ENCODE data around the gene KISS1R.

- TF ChIP-seq POLR2AphosphoS5 (IDR thresholded peaks at IDR 0.05): peak; percentile 96
- no peak for TF ChIP-seq POLR2A (IDR thresholded peaks at IDR 0.05)
- TF ChIP-seq, protein P1, sequence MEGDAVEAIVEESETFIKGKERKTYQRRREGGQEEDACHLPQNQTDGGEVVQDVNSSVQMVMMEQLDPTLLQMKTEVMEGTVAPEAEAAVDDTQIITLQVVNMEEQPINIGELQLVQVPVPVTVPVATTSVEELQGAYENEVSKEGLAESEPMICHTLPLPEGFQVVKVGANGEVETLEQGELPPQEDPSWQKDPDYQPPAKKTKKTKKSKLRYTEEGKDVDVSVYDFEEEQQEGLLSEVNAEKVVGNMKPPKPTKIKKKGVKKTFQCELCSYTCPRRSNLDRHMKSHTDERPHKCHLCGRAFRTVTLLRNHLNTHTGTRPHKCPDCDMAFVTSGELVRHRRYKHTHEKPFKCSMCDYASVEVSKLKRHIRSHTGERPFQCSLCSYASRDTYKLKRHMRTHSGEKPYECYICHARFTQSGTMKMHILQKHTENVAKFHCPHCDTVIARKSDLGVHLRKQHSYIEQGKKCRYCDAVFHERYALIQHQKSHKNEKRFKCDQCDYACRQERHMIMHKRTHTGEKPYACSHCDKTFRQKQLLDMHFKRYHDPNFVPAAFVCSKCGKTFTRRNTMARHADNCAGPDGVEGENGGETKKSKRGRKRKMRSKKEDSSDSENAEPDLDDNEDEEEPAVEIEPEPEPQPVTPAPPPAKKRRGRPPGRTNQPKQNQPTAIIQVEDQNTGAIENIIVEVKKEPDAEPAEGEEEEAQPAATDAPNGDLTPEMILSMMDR (IDR thresholded peaks at IDR 0.05): peak in 1 of 4 experiments; percentile 3
These were observed 17.8 kb downstream of the KISS1R start for GRCh38 chr19:934865-935479.
